ENCODE data around the gene OR2V2.

- TF ChIP-seq TAF1 (IDR thresholded peaks at IDR 0.05; ENCODE audit: borderline replicate concordance, insufficient read depth, low read length) (no peak), POLR2AphosphoS5 (IDR thresholded peaks at IDR 0.05; ENCODE audit: low read depth, low read length) (no peak), SIN3A (IDR thresholded peaks at IDR 0.05; ENCODE audit: borderline replicate concordance, insufficient read depth, low read length) (no peak), REST (IDR thresholded peaks at IDR 0.05; ENCODE audit: insufficient read depth in 1 of 2, low read depth in 2 of 2, low read length in 2 of 2) (no peak)
These were observed 6.6 kb upstream of the OR2V2 start for GRCh38 chr5:181140766-181141165.

All from PFSK-1 (cell line).